ENCODE measurements around the gene PGGHG.

GRCh38 chr11:329886-330253 is 40.9 kb downstream of the PGGHG start:
- TF ChIP-seq EP300 (IDR thresholded peaks at IDR 0.05; ENCODE audit: borderline replicate concordance) = no peak
- TF ChIP-seq TAF1 (IDR thresholded peaks at IDR 0.05; ENCODE audit: low read depth) = no peak
- TF ChIP-seq FOXM1 (IDR thresholded peaks at IDR 0.05; ENCODE audit: borderline replicate concordance, low read depth) = no peak
- no peak for TF ChIP-seq RAD21 (IDR thresholded peaks at IDR 0.05; ENCODE audit: low read depth)
- TF ChIP-seq REST (IDR thresholded peaks at IDR 0.05; ENCODE audit: low read depth) = no peak
- no peak for TF ChIP-seq USF1 (IDR thresholded peaks at IDR 0.05)
- TF ChIP-seq NFIC (IDR thresholded peaks at IDR 0.05) = no peak
- TF ChIP-seq, protein P1, sequence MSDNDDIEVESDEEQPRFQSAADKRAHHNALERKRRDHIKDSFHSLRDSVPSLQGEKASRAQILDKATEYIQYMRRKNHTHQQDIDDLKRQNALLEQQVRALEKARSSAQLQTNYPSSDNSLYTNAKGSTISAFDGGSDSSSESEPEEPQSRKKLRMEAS (IDR thresholded peaks at IDR 0.05) = no peak
- TF ChIP-seq YY1 (IDR thresholded peaks at IDR 0.05; ENCODE audit: low read depth) = no peak
- TF ChIP-seq CREB1 (IDR thresholded peaks at IDR 0.05; ENCODE audit: low read depth) = no peak
- no peak for TF ChIP-seq TCF12 (IDR thresholded peaks at IDR 0.05; ENCODE audit: low read depth)
